ENCODE data around the gene DPYSL4. TPM values are rescaled to one million over a fixed set of nuclear protein-coding genes. Genes with fewer than 3 reads are reported as not detected.

Gene DPYSL4
- total and polyA plus RNA-seq, 2 of the 13 experiments (the other 11 are each of a cell fraction or from before 2014, with no cell fraction given), result 0.84 to 1.2 TPM

GRCh38 chr10:132193907-132194552 lies 7.3 kb downstream of the DPYSL4 start (continued):
- TF ChIP-seq ZNF773 (CRISPR knock-in tag; IDR thresholded peaks at IDR 0.05; ENCODE audit: borderline replicate concordance), result peak; percentile 83; the same call in 1 of the 2 replicates
- peak; percentile 89 for TF ChIP-seq ZBTB26 (CRISPR knock-in tag; IDR thresholded peaks at IDR 0.05; ENCODE audit: borderline replicate concordance)
- no peak for TF ChIP-seq SRSF9 (IDR thresholded peaks at IDR 0.05; ENCODE audit: borderline replicate concordance, insufficient read depth, low read depth, low read length, poor library complexity, severe bottlenecking)
- TF ChIP-seq NFE2L1 (CRISPR knock-in tag; IDR thresholded peaks at IDR 0.05; ENCODE audit: borderline replicate concordance), result no peak
- peak; percentile 55; the same call in 1 of the 2 replicates for TF ChIP-seq KMT2B (CRISPR knock-in tag; IDR thresholded peaks at IDR 0.05)
- no peak for TF ChIP-seq ZMYM2 (CRISPR knock-in tag; IDR thresholded peaks at IDR 0.05)
- peak; percentile 76 for TF ChIP-seq IKZF4 (CRISPR knock-in tag; IDR thresholded peaks at IDR 0.05; ENCODE audit: borderline replicate concordance, low read depth, not compliant biosample characterization)
- TF ChIP-seq ZNF18 (CRISPR knock-in tag; IDR thresholded peaks at IDR 0.05; ENCODE audit: insufficient replicate concordance), result peak; percentile 40
- TF ChIP-seq FOXK2 (IDR thresholded peaks at IDR 0.05), result no peak
- TF ChIP-seq ZNF883 (CRISPR knock-in tag; IDR thresholded peaks at IDR 0.05; ENCODE audit: not compliant biosample characterization), result peak; percentile 50
- TF ChIP-seq HMG20B (CRISPR knock-in tag; conservative IDR thresholded peaks at IDR 0.05), result 0 out of 2 replicates have a peak, but pooled peaks have one; percentile 27
- no peak for TF ChIP-seq ZNF34 (CRISPR knock-in tag; IDR thresholded peaks at IDR 0.05; ENCODE audit: borderline replicate concordance)
- TF ChIP-seq ZNF597 (CRISPR knock-in tag; IDR thresholded peaks at IDR 0.05), result no peak
- no peak; the same call in 1 of the 2 replicates for TF ChIP-seq ATF2 (CRISPR knock-in tag; IDR thresholded peaks at IDR 0.05)
- peak; percentile 92 for TF ChIP-seq HES4 (CRISPR knock-in tag; IDR thresholded peaks at IDR 0.05; ENCODE audit: borderline replicate concordance)
- TF ChIP-seq TBX2 (CRISPR knock-in tag; IDR thresholded peaks at IDR 0.05; ENCODE audit: borderline replicate concordance), result peak; percentile 43; the same call in 1 of the 2 replicates
- TF ChIP-seq ETS1 (CRISPR knock-in tag; IDR thresholded peaks at IDR 0.05), result no peak
- 0 out of 2 replicates have a peak, but pooled peaks have one; percentile 39 for TF ChIP-seq THRA (CRISPR knock-in tag; IDR thresholded peaks at IDR 0.05; ENCODE audit: borderline replicate concordance)
